ENCODE measurements around the gene SLC2A10.

SLC2A10 gene

GRCh38 chr20:46704714-46705377 is 4.6 kb upstream of the SLC2A10 start:
- no peak for DNase-seq

- DNase-seq = no peak
Observed at GRCh38 chr20:46705378-46705729, 4.1 kb upstream of the SLC2A10 start.

GRCh38 chr20:46706242-46706641 is 3.2 kb upstream of the SLC2A10 start:
- no peak for DNase-seq

GRCh38 chr20:46708172-46708860 is 1.1 kb upstream of the SLC2A10 start:
- no peak for DNase-seq

- DNase-seq = no peak
Observed at GRCh38 chr20:46709055-46709458, 392 bp upstream of the SLC2A10 start.

GRCh38 chr20:46710153-46710913 is 884 bp downstream of the SLC2A10 start:
- no peak for DNase-seq

GRCh38 chr20:46712056-46712636 is 2.7 kb downstream of the SLC2A10 start:
- DNase-seq = no peak

- no peak for DNase-seq
Observed at GRCh38 chr20:46713957-46714834, 4.7 kb downstream of the SLC2A10 start.

- DNase-seq = no peak
Observed at GRCh38 chr20:46715292-46715756, 5.9 kb downstream of the SLC2A10 start.

GRCh38 chr20:46717818-46718541 is 8.5 kb downstream of the SLC2A10 start:
- DNase-seq = no peak

GRCh38 chr20:46720019-46720418 is 10.6 kb downstream of the SLC2A10 start:
- DNase-seq = no peak

GRCh38 chr20:46720776-46721425 is 11.5 kb downstream of the SLC2A10 start:
- DNase-seq = no peak

GRCh38 chr20:46721476-46721875 is 12.0 kb downstream of the SLC2A10 start:
- DNase-seq = no peak

GRCh38 chr20:46722450-46722849 is 13.0 kb downstream of the SLC2A10 start:
- DNase-seq = no peak

- no peak for DNase-seq
Observed at GRCh38 chr20:46723039-46723438, 13.6 kb downstream of the SLC2A10 start.

- no peak for DNase-seq
Observed at GRCh38 chr20:46724343-46724959, 15.0 kb downstream of the SLC2A10 start.

GRCh38 chr20:46725186-46726165 is 16.0 kb downstream of the SLC2A10 start:
- DNase-seq = no peak

- no peak for DNase-seq
Observed at GRCh38 chr20:46731770-46732169, 22.3 kb downstream of the SLC2A10 start.

- no peak for DNase-seq
Observed at GRCh38 chr20:46735436-46735835, 26.0 kb downstream of the SLC2A10 start.

All from NCI-H1048 (cell line).